GM21825 (cell line): Measurements from ENCODE around the gene CCDC136.

Experiments used
- ATAC-seq: cut with Tn5 transposase; IDR thresholded peaks from one replicate; pipeline ENCODE4 v1.9.1; 2021; ENCODE audit warnings: mild to moderate bottlenecking, moderate library complexity; ENCODE audit not compliant: unreplicated experiment

CCDC136 gene

GRCh38 chr7:128801667-128802418 is 10.1 kb downstream of the CCDC136 start:
- ATAC-seq = no peak

- no peak for ATAC-seq
Observed at GRCh38 chr7:128804484-128804883, 12.7 kb downstream of the CCDC136 start.

GRCh38 chr7:128805225-128805624 is 13.5 kb downstream of the CCDC136 start:
- no peak for ATAC-seq

GRCh38 chr7:128807191-128807590 is 15.4 kb downstream of the CCDC136 start:
- no peak for ATAC-seq

GRCh38 chr7:128809363-128809762 is 17.6 kb downstream of the CCDC136 start:
- no peak for ATAC-seq

- ATAC-seq = no peak
Observed at GRCh38 chr7:128810473-128810872, 18.7 kb downstream of the CCDC136 start.

- ATAC-seq = no peak
Observed at GRCh38 chr7:128810997-128811396, 19.2 kb downstream of the CCDC136 start.

- ATAC-seq = no peak
Observed at GRCh38 chr7:128811631-128812430, 20.1 kb downstream of the CCDC136 start.

- ATAC-seq = no peak
Observed at GRCh38 chr7:128812514-128813168, 20.9 kb downstream of the CCDC136 start.

GRCh38 chr7:128814499-128814898 is 22.7 kb downstream of the CCDC136 start:
- ATAC-seq = no peak

GRCh38 chr7:128815289-128815942 is 23.6 kb downstream of the CCDC136 start:
- ATAC-seq = no peak

- ATAC-seq = no peak
Observed at GRCh38 chr7:128818694-128819093, 26.9 kb downstream of the CCDC136 start.

GRCh38 chr7:128821724-128822123 is 30.0 kb downstream of the CCDC136 start:
- no peak for ATAC-seq

GRCh38 chr7:128826512-128826911 is 34.7 kb downstream of the CCDC136 start:
- no peak for ATAC-seq

GRCh38 chr7:128826916-128827247 is 35.1 kb downstream of the CCDC136 start:
- ATAC-seq = no peak

- no peak for ATAC-seq
Observed at GRCh38 chr7:128827248-128827958, 35.6 kb downstream of the CCDC136 start.

- no peak for ATAC-seq
Observed at GRCh38 chr7:128827971-128828711, 36.4 kb downstream of the CCDC136 start.

GRCh38 chr7:128829391-128830166 is 37.8 kb downstream of the CCDC136 start:
- no peak for ATAC-seq
